ENCODE measurements around the gene MAP1LC3B.
"Not testable (repeated sequence)": the region's sequence is repeated elsewhere in the genome, so short reads cannot be mapped to it uniquely, and the experiment has no call there.

The MAP1LC3B gene

DNA sequence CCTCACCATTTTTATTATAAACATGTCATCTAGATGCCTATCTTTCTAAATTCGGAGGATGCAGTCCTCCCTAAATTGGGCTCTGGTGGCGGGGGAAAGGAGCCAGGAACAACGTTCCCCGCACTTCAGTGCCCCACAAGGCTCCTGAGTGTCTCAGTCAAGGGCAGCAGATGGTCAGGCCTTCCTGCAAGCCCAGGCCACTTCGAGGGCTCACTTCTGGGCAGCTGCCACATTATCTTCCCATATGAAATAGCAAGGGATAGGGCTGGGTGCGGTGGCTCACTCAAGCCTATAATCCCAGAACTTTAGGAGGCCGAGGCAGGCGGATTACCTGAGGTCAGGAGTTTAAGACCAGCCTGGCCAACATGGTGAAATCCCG, 40.8 kb upstream of the MAP1LC3B start:
- no peak overlapping the region for H3K27ac Mint-ChIP-seq

DNA sequence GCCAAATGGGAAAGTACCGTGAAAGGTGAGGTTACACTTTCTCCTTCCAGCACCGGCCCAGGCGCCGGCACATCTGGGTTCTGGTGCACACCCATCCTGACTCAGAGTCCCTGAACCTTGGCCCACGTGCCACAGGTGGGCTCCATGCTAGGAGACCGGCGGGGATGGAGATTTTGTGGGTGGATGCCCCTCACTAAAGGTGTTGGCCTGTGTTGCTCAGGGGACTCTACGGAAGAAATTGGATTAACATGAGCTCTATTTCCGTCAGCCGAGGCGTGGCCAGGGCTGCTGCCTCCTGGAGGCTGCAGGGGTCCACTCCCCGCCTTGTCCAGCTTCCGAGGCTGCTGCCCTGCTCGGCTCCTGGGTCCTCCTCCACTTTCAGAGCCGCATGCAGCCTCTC, 39.3 kb upstream of the MAP1LC3B start:
- H3K9me3 Mint-ChIP-seq, result no peaks in the 10 kb centered on the region
- H3K27me3 Mint-ChIP-seq, result no peaks in the 10 kb centered on the region
- peaks cover 10% of the 10 kb centered on the region for H3K36me3 Mint-ChIP-seq (ENCODE audit: low read depth)
- no peaks in the 10 kb centered on the region for H3K4me1 Mint-ChIP-seq
- no peak for ATAC-seq
- no peak overlapping the region for H3K4me3 Mint-ChIP-seq
- no peak overlapping the region for H3K27ac Mint-ChIP-seq
- DNase-seq, result no peak

More for the DNA sequence above, 40.8 kb upstream of the MAP1LC3B start:
- ATAC-seq (no peak), DNase-seq (no peak)
- Mint-ChIP-seq H3K4me1 (no peaks in the 10 kb centered on the region), H3K36me3 (ENCODE audit: low read depth) (peaks cover 9% of the 10 kb centered on the region), H3K27me3 (no peaks in the 10 kb centered on the region), H3K4me3 (no peak overlapping the region), H3K9me3 (no peaks in the 10 kb centered on the region)

DNA sequence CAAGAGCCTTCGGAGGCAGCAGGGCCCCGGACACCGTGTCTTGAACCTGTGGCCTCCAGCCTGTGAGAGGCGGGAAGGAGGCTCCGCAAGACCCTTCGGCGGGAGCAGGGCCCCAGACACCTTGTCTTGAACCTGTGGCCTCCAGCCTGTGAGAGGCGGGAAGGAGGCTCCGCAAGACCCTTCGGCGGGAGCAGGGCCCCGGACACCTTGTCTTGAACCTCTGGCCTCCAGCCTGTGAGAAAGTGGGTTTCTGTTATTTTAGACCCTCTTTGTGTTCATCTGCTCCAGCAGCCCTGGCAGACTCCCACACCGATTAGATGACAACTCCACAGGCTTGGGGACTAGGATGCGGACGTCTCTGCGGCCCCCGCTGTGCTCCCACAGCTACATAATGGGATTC, 38.5 kb upstream of the MAP1LC3B start:
- ATAC-seq (no peak), DNase-seq (no peak)
- no peak overlapping the region for H3K27ac Mint-ChIP-seq
- no peaks in the 10 kb centered on the region for H3K4me1 Mint-ChIP-seq
- H3K9me3 Mint-ChIP-seq, result no peaks in the 10 kb centered on the region
- H3K4me3 Mint-ChIP-seq, result no peak overlapping the region
- no peaks in the 10 kb centered on the region for H3K27me3 Mint-ChIP-seq
- H3K36me3 Mint-ChIP-seq (ENCODE audit: low read depth), result peaks cover 14% of the 10 kb centered on the region

DNA sequence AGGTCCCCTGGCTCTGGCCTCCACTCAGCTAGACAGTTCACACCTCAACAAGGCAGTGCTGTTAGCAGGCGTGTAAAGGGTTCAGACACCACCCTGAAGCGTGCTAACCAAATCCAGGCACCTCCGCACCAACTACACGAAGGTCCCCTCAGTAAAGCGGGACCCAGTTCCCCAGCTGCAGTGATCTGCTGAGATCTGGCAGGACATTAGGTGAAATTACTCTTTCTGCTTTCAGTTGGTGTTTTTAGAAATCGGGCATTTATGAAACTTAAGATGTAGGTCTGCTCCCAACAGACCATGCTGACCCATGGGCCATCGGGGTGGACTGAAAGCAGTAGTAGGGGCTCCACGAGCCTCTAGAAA, 35.7 kb upstream of the MAP1LC3B start:
- no peaks in the 10 kb centered on the region for H3K27me3 Mint-ChIP-seq
- ATAC-seq (no peak), DNase-seq (no peak)
- peaks cover 18% of the 10 kb centered on the region for H3K36me3 Mint-ChIP-seq (ENCODE audit: low read depth)
- no peak overlapping the region for H3K27ac Mint-ChIP-seq
- no peaks in the 10 kb centered on the region for H3K9me3 Mint-ChIP-seq
- H3K4me1 Mint-ChIP-seq, result no peaks in the 10 kb centered on the region
- H3K4me3 Mint-ChIP-seq, result no peak overlapping the region

DNA sequence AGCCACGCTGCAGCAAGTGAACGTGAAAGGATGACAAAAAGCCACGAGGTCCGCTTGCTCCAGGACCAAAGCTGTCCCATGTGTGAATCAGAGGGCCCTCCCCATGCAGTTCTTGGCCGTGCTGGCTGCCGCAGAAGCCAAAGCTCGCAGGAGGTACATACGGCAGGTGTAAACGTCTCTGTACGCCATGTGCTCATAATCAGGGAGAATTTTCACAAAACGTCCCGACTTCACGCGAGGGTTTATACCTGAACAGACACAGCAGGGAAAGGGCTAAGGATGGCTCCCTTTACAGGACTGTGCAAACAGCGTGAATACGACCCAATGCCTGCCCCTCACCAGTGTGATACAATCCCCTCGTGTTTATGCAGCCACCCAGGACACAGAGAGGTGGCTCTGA, 33.9 kb upstream of the MAP1LC3B start:
- Mint-ChIP-seq H3K27ac (no peak overlapping the region), H3K4me1 (no peaks in the 10 kb centered on the region), H3K36me3 (ENCODE audit: low read depth) (peaks cover 19% of the 10 kb centered on the region), H3K27me3 (no peaks in the 10 kb centered on the region), H3K9me3 (no peaks in the 10 kb centered on the region), H3K4me3 (no peak overlapping the region)
- ATAC-seq, result no peak
- no peak for DNase-seq

DNA sequence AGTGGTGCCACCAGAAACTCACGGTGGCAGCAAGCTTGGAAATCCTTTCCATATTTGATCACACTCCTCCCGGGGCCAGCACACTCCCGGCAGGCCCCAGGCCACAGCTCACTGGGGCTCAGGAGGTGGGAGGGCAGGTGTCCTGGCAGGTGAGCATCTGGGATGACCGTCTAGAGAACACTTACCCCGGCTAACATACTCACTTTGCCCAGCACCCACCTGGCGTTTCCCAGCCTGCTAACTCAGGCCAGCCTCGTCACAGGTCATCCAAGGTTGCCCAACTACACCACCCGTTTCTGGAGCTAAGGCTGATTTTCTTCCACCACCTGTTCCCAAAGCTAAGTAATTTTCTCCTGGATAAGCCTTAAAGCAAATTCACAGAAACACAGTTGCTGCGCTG, 33.4 kb upstream of the MAP1LC3B start:
- no peaks in the 10 kb centered on the region for H3K9me3 Mint-ChIP-seq
- peaks cover 22% of the 10 kb centered on the region for H3K36me3 Mint-ChIP-seq (ENCODE audit: low read depth)
- ATAC-seq (no peak), DNase-seq (no peak)
- no peak overlapping the region for H3K27ac Mint-ChIP-seq
- no peaks in the 10 kb centered on the region for H3K27me3 Mint-ChIP-seq
- H3K4me1 Mint-ChIP-seq, result no peaks in the 10 kb centered on the region
- H3K4me3 Mint-ChIP-seq, result no peak overlapping the region

DNA sequence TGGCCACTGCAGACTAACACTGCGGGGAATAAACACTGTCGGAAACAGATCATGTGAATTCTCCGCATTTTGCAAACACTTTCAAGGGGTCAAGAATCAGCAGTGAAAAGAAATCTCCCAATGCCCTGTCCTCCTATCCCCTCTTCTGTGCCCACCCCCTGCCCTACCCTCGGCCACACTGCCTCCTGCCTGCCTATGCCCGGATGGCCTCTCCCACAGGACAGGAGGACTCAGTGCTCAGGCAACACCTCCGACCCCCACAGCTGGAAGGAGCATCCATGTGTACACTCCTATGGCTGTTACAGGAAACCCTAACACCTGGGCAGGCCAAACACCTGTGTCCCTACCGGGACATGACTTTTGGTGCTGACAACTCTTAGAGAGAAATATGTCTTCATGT, 33.0 kb upstream of the MAP1LC3B start:
- Mint-ChIP-seq H3K4me1 (peaks cover under 1% of the 10 kb centered on the region), H3K36me3 (ENCODE audit: low read depth) (peaks cover 22% of the 10 kb centered on the region), H3K27ac (no peak overlapping the region), H3K4me3 (no peak overlapping the region), H3K9me3 (no peaks in the 10 kb centered on the region), H3K27me3 (no peaks in the 10 kb centered on the region)
- ATAC-seq, result no peak
- no peak for DNase-seq

DNA sequence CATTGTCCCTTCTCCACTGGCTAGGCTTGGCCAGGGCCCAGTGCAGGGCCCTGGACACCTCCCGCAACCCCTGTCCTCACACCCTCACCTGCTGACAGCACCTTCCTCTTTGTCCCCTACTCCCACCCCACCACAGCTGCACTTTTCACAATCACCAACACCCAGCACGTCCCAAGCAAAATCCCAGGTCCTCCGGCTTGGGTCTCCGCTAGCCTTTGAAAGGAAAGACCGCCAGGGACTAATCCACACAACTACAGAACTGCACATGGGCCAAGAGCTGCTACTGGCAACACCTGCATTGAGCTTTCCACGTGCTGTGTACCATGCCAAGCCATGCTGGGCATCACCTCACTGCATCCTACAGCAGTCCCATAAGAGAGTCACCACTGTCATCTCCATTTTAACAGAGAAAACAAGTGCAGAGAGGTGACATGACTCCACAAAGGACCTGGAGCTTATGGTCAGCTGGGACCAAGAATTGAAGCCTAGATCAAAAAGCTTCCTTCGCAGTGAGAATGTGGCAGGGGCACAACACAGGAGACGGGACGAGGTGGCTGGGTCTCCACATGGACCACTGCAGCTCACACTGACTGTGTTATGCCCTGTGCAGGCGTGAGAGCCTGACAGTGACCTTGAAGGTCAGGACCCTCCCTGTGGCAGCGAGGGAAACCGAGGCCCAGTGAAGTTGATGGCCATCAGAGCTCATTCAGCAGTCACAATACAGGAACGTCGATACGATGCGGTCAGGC, 31.1 kb upstream of the MAP1LC3B start:
- no peak overlapping the region for H3K27ac Mint-ChIP-seq
- peaks cover 22% of the 10 kb centered on the region for H3K36me3 Mint-ChIP-seq (ENCODE audit: low read depth)
- H3K27me3 Mint-ChIP-seq, result no peaks in the 10 kb centered on the region
- no peak overlapping the region for H3K4me3 Mint-ChIP-seq
- no peaks in the 10 kb centered on the region for H3K9me3 Mint-ChIP-seq
- DNase-seq (no peak), ATAC-seq (no peak)
- peaks cover 15% of the 10 kb centered on the region for H3K4me1 Mint-ChIP-seq

DNA sequence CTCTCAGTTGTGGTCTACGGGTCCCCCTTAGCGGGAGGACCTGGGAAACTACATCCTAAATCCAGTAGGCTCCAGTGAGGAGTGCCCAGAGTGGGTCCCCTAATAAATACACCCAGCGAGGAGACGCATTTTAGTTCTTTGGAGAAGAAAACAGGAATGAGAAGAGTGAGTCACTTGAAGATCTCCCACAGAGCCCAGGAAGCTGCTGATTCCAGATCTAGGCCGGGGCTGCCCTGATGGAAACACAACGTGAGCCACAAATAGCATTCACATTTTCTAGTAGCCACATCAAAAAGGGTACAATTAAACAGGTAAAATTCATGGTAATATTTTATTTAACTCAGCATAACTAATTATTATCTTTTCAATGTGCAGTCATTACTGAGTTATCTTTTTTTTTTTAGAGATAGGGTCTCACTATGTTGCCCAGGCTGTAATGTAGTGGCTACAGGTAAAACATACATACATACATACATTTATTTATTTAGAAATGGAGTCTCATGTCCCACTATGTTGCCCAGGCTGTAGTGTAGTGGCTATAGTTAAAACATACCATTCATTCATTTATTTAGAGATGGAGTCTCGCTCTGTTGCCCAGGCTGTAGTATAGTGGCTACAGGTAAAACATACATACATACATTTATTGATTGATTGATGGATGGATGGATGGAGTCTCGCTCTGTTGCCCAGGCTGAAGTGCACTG, 30.1 kb upstream of the MAP1LC3B start:
- Mint-ChIP-seq H3K9me3 (no peaks in the 10 kb centered on the region), H3K27me3 (no peaks in the 10 kb centered on the region), H3K27ac (no peak overlapping the region), H3K4me3 (no peak overlapping the region), H3K36me3 (ENCODE audit: low read depth) (peaks cover 27% of the 10 kb centered on the region), H3K4me1 (peaks cover 19% of the 10 kb centered on the region)
- DNase-seq, result no peak
- ATAC-seq, result no peak

DNA sequence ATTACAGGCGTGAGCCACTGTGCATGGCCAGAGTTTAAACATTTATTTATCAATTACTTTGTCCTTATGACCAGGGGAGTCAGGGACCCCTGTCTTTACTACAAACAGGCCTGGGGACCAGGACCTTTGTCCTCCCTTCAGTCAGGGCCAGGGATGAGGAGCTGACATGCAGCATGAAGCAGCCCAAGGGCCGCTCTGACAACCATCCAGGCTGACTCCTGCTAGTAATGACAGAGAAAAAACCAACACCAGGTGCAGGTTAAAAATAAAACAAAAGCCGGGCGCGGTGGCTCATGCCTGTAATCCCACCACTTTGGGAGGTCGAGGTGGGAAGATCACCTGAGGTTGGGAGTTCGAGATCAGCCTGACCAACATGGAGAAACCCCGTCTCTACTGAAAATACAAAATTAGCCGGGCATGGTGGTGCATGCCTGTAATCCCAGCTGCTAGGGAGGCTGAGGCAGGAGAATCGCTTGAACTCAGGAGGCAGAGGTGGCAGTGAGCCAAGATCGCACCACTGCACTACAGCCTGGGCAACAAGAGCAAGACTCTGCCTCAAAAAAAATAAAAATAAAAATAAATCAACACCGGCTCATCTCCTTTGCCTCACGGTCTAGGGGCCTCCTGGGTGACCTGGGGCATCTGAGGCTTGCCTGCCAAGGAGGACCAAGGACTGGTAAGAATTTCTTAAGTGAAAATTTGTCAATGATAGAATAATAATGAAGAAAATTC, 29.1 kb upstream of the MAP1LC3B start:
- not testable (repeated sequence) for DNase-seq, ATAC-seq, H3K9me3 Mint-ChIP-seq, H3K4me3 Mint-ChIP-seq, H3K27me3 Mint-ChIP-seq, H3K27ac Mint-ChIP-seq
- H3K4me1 Mint-ChIP-seq, result peaks cover 29% of the 10 kb centered on the region
- peaks cover 33% of the 10 kb centered on the region for H3K36me3 Mint-ChIP-seq (ENCODE audit: low read depth)

DNA sequence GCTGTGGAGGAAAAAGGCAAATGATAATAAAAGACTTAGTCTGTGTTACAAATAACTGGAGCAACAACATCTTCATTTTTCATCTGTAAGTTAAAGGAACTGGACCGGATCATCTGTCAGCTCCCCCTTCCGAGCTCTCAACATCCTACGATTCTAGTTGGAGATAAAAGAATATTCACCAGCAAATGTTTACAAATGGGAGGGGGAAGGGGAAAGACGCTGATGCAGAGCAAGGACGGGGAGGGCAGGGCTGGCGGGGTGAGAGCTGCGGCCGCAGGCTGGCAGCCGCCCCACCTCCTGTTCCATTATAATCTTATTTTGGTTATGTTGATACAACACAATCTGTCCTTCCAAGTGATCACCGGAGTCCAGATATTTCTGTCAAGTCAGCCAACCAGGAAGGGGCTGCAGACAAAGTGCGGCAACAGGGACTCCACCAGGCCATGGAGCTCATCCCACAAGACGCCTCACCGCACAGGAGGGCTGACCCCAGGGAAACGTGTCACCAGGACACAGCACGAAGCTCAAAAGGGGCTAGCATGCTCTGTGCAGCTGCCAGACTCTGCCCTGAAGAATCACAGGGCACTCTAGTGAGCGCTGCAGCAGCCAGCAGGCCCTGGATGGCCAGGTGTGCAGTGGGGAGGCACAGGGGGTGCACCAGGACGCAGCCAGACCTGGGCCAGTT, 28.2 kb upstream of the MAP1LC3B start:
- ATAC-seq (no peak), DNase-seq (no peak)
- Mint-ChIP-seq H3K27ac (no peak overlapping the region), H3K4me3 (no peak overlapping the region), H3K27me3 (no peaks in the 10 kb centered on the region), H3K4me1 (peaks cover 38% of the 10 kb centered on the region), H3K36me3 (ENCODE audit: low read depth) (peaks cover 33% of the 10 kb centered on the region), H3K9me3 (no peaks in the 10 kb centered on the region)

DNA sequence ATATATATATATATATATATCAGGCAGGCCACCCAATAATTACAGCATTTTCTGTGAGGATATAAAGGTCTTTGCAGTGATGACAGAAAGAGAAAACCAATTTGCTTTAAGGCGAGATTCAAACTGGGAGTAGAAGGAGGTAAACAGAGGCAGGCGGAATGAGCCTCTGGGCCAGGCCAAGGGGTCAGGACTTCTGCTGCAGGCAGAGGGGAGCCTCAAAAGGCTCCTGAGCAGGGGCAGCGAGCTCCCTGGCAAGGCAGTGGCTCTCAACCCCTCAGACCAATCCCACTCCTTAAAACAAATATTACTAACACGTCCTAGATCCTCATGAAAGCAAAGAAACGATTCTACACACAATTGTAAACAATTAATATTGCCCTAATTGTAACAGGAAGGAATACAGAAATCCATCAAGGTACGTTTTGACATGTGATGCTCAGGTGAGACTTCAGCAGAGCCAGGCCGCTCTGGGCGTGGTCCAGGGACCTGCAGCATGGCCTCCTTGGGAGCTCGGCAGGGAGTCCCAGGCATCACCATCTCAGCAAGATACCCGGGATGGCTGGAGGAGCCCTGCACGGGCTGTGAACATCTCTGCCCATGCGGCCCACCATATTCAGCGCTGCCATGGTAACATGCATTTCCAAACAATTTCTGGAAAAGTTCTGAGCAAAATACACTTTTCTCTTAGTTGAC, 27.0 kb upstream of the MAP1LC3B start:
- no peak for DNase-seq
- H3K36me3 Mint-ChIP-seq (ENCODE audit: low read depth), result peaks cover 27% of the 10 kb centered on the region
- H3K9me3 Mint-ChIP-seq, result no peaks in the 10 kb centered on the region
- no peak for ATAC-seq
- H3K27ac Mint-ChIP-seq, result peak overlapping the region; percentile 27
- H3K27me3 Mint-ChIP-seq, result no peaks in the 10 kb centered on the region
- no peak overlapping the region for H3K4me3 Mint-ChIP-seq
- H3K4me1 Mint-ChIP-seq, result peaks cover 49% of the 10 kb centered on the region

DNA sequence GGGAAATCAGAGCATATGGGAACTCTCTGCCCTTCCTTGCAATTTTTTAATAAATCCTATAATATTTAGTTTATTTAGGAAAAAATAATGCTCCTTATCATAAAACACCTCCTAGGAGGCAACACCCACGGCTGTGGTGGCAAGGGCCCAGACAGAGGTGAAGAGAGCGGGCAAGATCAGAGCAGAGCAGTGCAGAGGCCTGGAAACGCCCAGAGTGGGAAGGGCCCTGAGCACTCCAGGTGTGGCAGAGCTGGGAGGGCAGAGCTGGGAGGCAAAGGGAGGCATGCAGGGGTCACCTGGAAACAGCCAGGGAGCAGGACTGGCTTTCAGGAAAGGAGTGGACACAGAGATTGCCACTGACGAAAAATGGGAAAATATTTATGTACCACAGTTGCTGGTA, 25.8 kb upstream of the MAP1LC3B start:
- Mint-ChIP-seq H3K9me3 (no peaks in the 10 kb centered on the region), H3K27me3 (no peaks in the 10 kb centered on the region), H3K4me1 (peaks cover 55% of the 10 kb centered on the region), H3K4me3 (no peak overlapping the region), H3K27ac (peak overlapping the region; percentile 56), H3K36me3 (ENCODE audit: low read depth) (peaks cover 24% of the 10 kb centered on the region)
- no peak for DNase-seq
- no peak for ATAC-seq

DNA sequence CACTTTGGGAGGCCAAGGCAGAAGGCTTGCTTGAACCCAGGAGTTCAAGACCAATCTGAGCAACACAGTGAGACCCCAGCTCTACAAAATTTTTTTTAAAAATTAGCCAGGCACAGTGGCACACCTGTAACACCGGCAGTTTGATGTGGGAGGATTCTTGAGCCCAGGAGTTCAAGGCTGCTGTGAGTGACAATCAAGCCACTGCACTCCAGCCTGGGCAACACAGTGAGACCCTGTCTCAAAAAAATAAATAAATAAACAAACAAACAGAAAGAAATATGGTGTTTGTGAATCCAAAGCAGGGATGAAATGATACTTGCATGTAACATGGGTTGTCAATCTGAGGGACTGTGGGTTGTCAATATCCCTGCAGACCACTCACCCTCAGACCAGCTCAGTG, 25.2 kb upstream of the MAP1LC3B start:
- Mint-ChIP-seq H3K27ac (peak overlapping the region; percentile 49), H3K4me1 (peaks cover 61% of the 10 kb centered on the region), H3K4me3 (no peak overlapping the region), H3K9me3 (no peaks in the 10 kb centered on the region), H3K36me3 (ENCODE audit: low read depth) (peaks cover 24% of the 10 kb centered on the region), H3K27me3 (no peaks in the 10 kb centered on the region)
- ATAC-seq, result no peak
- no peak for DNase-seq
